Coronary artery (tissue), 2 donors: ENCODE data around the gene EDEM3.

Source experiments
- DNase-seq: peaks from one replicate; pipeline ENCODE4 v3.0.0-alpha.2; 2017; ENCODE audit warnings: low spot score
- H3K27ac ChIP-seq, 2 donors: fragments of 200-600 bp; sonication (generic); one replicate each; pipeline ENCODE4 v1.5.1; 2016 to 2019
- H3K4me3 ChIP-seq: fragments of 200-600 bp; sonication (generic); 2 replicates; pipeline ENCODE4 v1.5.1; 2016; ENCODE audit warnings: mild to moderate bottlenecking, moderate library complexity
- CTCF ChIP-seq: fragments of 200-600 bp; sonication (generic); IDR thresholded peaks from one replicate; pipeline ENCODE4 v1.5.1; 2019; ENCODE audit warnings: antibody characterized with exemption

Gene EDEM3

DNA sequence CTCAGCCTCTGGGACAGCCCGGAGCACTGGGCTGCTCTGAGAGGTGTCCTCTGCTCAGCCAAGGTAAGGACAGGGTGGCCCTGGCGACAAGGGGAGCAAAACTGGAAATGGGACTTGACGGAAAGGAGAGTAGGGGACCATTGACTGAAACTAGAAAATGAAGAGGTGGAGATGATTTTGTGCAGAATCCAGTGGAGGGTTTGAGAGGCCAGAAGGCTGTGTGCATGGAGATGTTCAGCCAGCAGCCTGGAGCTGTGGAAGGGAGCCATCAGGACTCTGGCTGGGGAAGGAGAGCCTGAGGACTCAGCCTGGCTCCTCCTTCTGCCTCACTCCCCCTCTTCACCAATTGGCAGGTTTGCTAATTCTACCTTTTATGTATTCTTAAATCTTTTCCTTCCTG, 114.2 kb downstream of the EDEM3 start:
- no peak for DNase-seq
- TF ChIP-seq CTCF, result no peak
- Histone ChIP-seq H3K27ac (no peak overlapping the region), H3K4me3 (no peak overlapping the region)
